Epithelial cell of prostate (primary cell): ENCODE data around the gene KDM2B.

Experiments
- DNase-seq: peaks from one replicate; pipeline ENCODE4 v3.0.0-alpha.2; 2011; ENCODE audit warnings: low read depth, low spot score
- H3K27ac ChIP-seq: fragments of 450-650 bp; 2 replicates; pipeline ENCODE4 v1.5.1; 2017; ENCODE audit warnings: mild to moderate bottlenecking

KDM2B gene

DNA sequence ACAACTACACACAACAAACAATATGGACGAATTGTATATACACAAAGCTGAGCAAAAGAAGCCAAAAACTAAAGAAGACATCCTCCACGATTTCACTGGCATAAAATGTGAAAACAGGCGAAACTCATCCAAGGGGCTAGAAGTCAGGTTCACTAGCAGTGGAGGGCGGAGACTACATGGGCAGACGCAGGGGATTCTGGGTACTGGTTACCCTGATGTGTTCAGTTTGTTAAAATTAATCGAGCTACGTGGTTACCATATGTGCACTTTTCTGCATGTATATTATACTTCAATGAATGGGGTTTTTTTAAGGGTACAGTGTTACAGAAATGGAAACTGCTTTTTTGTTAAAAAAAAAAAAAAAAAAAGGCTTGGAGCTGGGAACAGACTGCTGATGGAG, 12.3 kb downstream of the KDM2B start:
- H3K27ac ChIP-seq: no peak overlapping the region
- DNase-seq: no peak

GRCh38 chr12:121565076-121565475, 15.7 kb downstream of the KDM2B start:
- no peak overlapping the region for H3K27ac ChIP-seq
- DNase-seq: no peak

DNA sequence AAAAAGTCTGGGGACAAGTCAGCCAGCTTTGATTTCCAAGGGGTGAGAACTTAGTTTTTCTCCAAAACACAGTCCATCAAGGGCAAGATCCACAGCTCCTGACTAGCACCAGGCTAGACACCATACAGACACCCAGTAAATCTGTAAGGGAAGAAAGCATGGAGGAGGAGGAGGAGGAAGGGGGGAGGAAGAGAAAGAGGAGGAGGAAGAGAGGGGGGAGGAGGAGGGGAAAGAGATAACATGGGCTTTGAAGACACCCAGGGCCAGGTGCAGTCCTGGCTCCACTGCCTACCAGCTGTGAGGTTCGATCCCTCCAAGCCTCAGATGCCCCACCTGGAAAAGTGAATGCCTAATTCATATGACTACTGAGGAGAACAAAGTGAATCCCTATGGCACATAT, 18.3 kb downstream of the KDM2B start:
- H3K27ac ChIP-seq: no peak overlapping the region
- no peak for DNase-seq

DNA sequence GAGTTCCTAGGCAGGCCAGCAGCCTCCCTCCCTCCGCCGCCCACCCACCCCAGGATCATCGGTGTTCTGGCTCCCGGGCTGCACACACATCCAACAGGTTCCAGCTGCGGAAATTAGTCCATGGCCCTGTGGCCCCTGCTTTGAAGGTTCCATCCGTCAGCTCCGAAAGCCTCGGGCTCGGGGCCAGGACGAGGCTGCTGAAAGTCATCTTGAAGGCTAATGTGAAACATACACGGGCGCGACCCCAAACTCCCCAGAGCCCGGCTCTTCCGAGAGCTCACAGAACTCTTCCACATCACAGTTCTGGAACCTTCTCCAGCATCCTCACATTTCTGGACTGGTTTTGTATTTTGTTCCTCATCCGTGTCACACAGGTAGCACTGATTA, 19.8 kb downstream of the KDM2B start:
- DNase-seq: no peak
- H3K27ac ChIP-seq: no peak overlapping the region

GRCh38 chr12:121560392-121561008, 20.3 kb downstream of the KDM2B start:
- no peak overlapping the region for H3K27ac ChIP-seq
- no peak for DNase-seq

DNA sequence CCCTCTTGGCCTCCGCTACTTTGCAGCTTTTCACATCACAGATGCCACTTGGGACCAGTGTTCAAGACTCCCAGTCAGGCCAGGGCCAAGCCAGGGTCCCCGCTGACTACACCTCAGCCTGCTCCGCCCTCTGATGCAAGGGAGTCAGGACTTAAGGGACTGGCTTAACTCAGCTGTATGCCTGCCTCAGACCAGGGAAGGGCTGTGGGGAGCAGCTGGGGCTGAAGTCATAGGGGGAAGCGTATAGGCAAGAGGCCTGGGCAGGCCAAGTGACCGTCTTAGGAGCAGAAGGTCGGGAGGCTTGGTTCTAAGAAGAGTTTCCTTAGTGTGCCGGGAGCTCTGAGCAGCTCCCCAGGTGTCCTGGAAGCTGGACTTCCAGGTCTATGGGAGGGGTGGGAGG, 21.9 kb downstream of the KDM2B start:
- no peak for DNase-seq
- H3K27ac ChIP-seq: no peak overlapping the region

GRCh38 chr12:121550974-121551634, 29.7 kb downstream of the KDM2B start:
- no peak for DNase-seq
- H3K27ac ChIP-seq: no peak overlapping the region

DNA sequence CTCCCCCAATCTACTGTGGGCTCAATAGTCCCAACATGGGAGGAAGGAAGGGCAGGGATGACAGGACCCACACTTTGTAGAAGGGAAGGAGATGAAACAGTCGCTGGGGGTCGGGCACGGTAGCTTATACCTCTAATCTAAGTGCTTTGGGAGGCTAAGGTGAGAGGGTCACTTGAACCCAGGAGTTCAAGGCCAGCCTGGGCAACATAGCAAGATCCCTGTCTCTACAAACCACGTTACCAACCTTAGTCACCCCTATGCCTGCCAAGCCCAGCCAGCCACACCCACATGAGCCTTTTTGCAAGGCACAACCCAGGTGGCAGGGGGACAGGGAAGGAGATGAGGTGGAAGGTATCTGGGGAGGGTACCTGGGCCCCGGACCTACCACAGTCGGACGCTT, 31.7 kb downstream of the KDM2B start:
- no peak for DNase-seq
- no peak overlapping the region for H3K27ac ChIP-seq

GRCh38 chr12:121545480-121545879, 35.3 kb downstream of the KDM2B start:
- no peak overlapping the region for H3K27ac ChIP-seq
- DNase-seq: no peak

GRCh38 chr12:121543786-121544185, 37.0 kb downstream of the KDM2B start:
- no peak overlapping the region for H3K27ac ChIP-seq
- DNase-seq: no peak

- DNase-seq: no peak
- no peak overlapping the region for H3K27ac ChIP-seq
Measured at GRCh38 chr12:121539908-121540307, 40.9 kb downstream of the KDM2B start.

DNA sequence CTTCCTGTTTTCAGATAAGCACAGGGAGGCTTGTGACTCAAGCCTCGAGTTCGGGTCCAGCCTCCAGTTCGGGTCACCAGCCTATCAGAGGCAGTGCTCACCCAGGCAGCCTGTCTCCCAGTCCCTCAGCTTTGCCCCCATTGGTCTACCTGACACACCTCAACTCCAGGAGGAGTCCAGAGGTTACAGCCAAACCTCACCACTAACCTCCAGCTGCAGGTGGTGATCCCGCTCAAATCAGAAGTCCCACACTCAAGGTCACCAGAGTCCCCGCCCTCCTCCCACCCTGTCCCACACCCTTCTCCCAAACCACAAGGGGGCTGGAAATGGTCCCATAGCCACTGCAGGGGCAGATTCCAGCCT, 42.1 kb downstream of the KDM2B start:
- H3K27ac ChIP-seq: no peak overlapping the region
- no peak for DNase-seq

GRCh38 chr12:121537814-121538698, 42.8 kb downstream of the KDM2B start:
- DNase-seq: no peak

GRCh38 chr12:121536899-121537813, 43.7 kb downstream of the KDM2B start:
- DNase-seq: no peak

More at GRCh38 chr12:121537814-121538698, 42.8 kb downstream of the KDM2B start:
- no peak overlapping the region for H3K27ac ChIP-seq

GRCh38 chr12:121536054-121536898, 44.5 kb downstream of the KDM2B start:
- no peak for DNase-seq
- no peak overlapping the region for H3K27ac ChIP-seq

More at GRCh38 chr12:121536899-121537813, 43.7 kb downstream of the KDM2B start:
- H3K27ac ChIP-seq: no peak overlapping the region

DNA sequence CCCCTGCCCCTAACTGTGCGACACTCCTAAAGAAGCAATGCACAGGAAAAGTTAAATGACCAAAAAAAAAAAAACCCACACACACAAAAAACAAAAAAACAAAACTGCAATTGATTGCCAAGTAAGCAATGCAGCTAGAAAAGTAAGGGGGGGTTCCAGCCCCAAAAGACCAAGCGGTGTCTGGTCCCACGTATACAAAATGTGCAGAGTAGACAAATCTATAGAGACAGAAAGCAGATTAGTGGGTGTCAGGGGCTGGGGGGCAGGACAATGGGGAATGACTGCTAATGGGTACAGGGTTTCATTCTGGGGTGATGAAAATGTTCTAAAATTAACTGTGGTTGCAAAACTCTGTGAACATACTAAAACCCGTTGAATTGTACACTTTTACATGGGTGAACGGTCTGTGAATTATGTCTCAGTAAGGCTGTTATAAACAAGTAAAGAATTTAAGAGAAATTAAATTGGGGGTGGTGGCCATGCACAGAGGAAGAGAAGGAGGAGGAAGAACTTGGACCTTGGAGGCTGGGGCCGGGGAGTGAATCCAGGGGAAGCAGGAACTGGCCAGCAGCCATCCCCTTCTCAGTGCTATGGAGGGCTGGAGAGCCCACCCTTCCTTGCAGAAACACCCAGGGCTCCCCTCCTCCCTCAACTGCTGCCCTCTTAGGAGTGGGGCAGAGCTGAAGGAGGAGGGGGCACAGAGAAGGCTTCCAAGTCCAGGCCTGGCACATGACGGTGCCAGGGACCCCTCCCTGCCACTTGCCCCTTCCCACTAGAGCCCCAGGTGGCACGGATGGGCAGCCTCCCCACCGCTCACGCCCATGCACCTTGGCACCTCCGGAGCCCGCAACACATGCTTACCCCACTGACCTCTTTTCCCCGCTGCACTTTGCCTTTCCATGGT, 45.4 kb downstream of the KDM2B start:
- H3K27ac ChIP-seq: no peak overlapping the region
- DNase-seq: no peak

DNA sequence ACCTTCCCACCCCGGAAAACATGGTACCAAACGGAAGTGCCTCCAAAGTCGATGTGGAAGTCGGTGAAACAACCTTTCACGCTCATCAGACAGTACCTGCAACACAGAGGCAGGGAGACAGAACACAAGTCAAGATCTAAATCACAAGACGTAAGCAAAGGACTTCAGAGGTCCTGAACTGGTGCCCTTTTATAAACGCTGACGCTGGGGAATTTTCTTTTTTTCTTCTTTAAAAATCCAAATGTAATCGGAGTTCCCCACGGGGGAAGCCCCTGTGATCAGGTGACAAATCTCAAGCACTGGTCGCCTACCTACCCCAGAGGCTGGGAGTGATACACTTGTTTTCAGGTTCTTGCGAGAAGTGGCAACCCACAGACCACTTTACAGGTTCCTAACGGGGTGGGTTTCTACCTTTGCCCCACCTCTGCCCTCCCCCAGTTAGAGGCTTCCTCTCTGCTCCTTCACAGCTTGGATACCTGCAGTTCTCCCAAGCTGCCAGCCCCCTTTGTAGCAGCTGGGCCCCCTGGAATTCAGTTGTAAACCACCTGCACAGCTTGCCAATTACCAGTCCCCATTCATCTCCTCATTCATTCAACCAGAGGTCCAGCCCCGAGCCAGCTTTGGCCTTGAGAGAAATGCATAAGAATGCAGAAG, 46.2 kb downstream of the KDM2B start:
- no peak overlapping the region for H3K27ac ChIP-seq
- no peak for DNase-seq
